HEK293 (cell line): ENCODE data around the gene TTC24.

Source experiments
- CTCF ChIA-PET: fragments of 350-600 bp; formaldehyde crosslinking; extraction: SDS; loops from one replicate; lab custom pipeline; 2021; ENCODE audit warnings: antibody characterized with exemption; lab: Yijun Ruan, JAX
- POLR2A ChIA-PET: fragments of 300-600 bp; formaldehyde crosslinking; extraction: SDS; loops from one replicate; lab custom pipeline; 2020; ENCODE audit warnings: antibody characterized with exemption, inconsistent platforms; lab: Yijun Ruan, JAX
- H3K27ac ChIP-seq: fragments of 200-500 bp; sonication (Bioruptor generic); 2 replicates; pipeline ENCODE4 v1.5.1; 2014; ENCODE audit warnings: low read depth, low read length, control low read depth, inconsistent platforms; ENCODE audit errors: extremely low read depth
- H3K36me3 ChIP-seq, 2 experiments: fragments of 200-500 bp in 1 of 2; sonication (Bioruptor generic) in 1 of 2; 1 replicate in 1 of 2; 2 replicates in 1 of 2; pipeline ENCODE4 v1.5.1; 2014 to 2017; ENCODE audit warnings: inconsistent platforms in 2 of 2, low read length in 2 of 2; ENCODE audit not compliant: control insufficient read depth in 2 of 2, insufficient read depth in 1 of 2
- H3K4me1 ChIP-seq: fragments of 200-500 bp; sonication (Bioruptor generic); 2 replicates; pipeline ENCODE4 v1.5.1; 2014; ENCODE audit warnings: mild to moderate bottlenecking, low read length, inconsistent platforms; ENCODE audit not compliant: control insufficient read depth, insufficient read depth
- H3K4me3 ChIP-seq: 2 replicates; pipeline ENCODE4 v1.5.1; 2011; ENCODE audit warnings: low read depth, mild to moderate bottlenecking, control low read depth, low read length, moderate library complexity
- H3K9me3 ChIP-seq: fragments of 200-500 bp; sonication (Bioruptor generic); 2 replicates; pipeline ENCODE4 v1.5.1; 2014; ENCODE audit warnings: low read depth, low read length, inconsistent platforms; ENCODE audit not compliant: control insufficient read depth, insufficient read depth
- GLIS1 ChIP-seq: fragments of 450-650 bp; formaldehyde crosslinking; IDR thresholded peaks from 2 replicates; pipeline ENCODE4 v1.5.1; 2016; ENCODE audit warnings: missing biosample characterization, missing genetic modification characterization
- KLF1 ChIP-seq: fragments of 450-650 bp; formaldehyde crosslinking; IDR thresholded peaks from 2 replicates; pipeline ENCODE4 v1.5.1; 2016; ENCODE audit warnings: missing biosample characterization, missing genetic modification characterization
- KLF16 ChIP-seq: fragments of 450-650 bp; formaldehyde crosslinking; IDR thresholded peaks from 2 replicates; pipeline ENCODE4 v1.5.1; 2017; ENCODE audit warnings: missing biosample characterization, missing genetic modification characterization
- SP7 ChIP-seq: fragments of 450-650 bp; formaldehyde crosslinking; IDR thresholded peaks from 2 replicates; pipeline ENCODE4 v1.5.1; 2016; ENCODE audit warnings: missing biosample characterization, missing genetic modification characterization
- WT1 ChIP-seq: fragments of 450-650 bp; formaldehyde crosslinking; IDR thresholded peaks from 2 replicates; pipeline ENCODE4 v1.5.1; 2016; ENCODE audit warnings: missing biosample characterization, missing genetic modification characterization
- ZBTB20 ChIP-seq: fragments of 450-650 bp; formaldehyde crosslinking; IDR thresholded peaks from 2 replicates; pipeline ENCODE4 v1.5.1; 2016; ENCODE audit warnings: missing biosample characterization, missing genetic modification characterization
- ZBTB8A ChIP-seq: fragments of 450-650 bp; formaldehyde crosslinking; IDR thresholded peaks from 2 replicates; pipeline ENCODE4 v1.5.1; 2016; ENCODE audit warnings: missing biosample characterization, missing genetic modification characterization
- ZEB2 ChIP-seq: fragments of 450-650 bp; formaldehyde crosslinking; IDR thresholded peaks from 2 replicates; pipeline ENCODE4 v1.5.1; 2016; ENCODE audit warnings: missing biosample characterization, missing genetic modification characterization
- ZFP3 ChIP-seq: fragments of 450-650 bp; formaldehyde crosslinking; IDR thresholded peaks from 2 replicates; pipeline ENCODE4 v1.5.1; 2016; ENCODE audit warnings: low read depth, missing biosample characterization, missing genetic modification characterization
- ZNF341 ChIP-seq: fragments of 450-650 bp; formaldehyde crosslinking; IDR thresholded peaks from 2 replicates; pipeline ENCODE4; 2016; ENCODE audit warnings: low read depth, missing biosample characterization, missing genetic modification characterization
- ZNF501 ChIP-seq: fragments of 450-650 bp; formaldehyde crosslinking; IDR thresholded peaks from 2 replicates; pipeline ENCODE4 v1.5.1; 2016; ENCODE audit warnings: missing biosample characterization, missing genetic modification characterization
- ZNF654 ChIP-seq: fragments of 450-650 bp; formaldehyde crosslinking; IDR thresholded peaks from 2 replicates; pipeline ENCODE4 v1.5.1; 2016; ENCODE audit warnings: low read depth, missing biosample characterization, missing genetic modification characterization
- ZNF785 ChIP-seq: fragments of 450-650 bp; formaldehyde crosslinking; IDR thresholded peaks from 2 replicates; pipeline ENCODE4 v1.5.1; 2016; ENCODE audit warnings: missing biosample characterization, missing genetic modification characterization
- TF ChIP-seq, protein P1 (sequence below): fragments of 450-650 bp; formaldehyde crosslinking; IDR thresholded peaks from 2 replicates; pipeline ENCODE4 v1.5.1; 2016; ENCODE audit warnings: missing biosample characterization, missing genetic modification characterization, borderline replicate concordance
- TF ChIP-seq, protein P2 (sequence below): fragments of 450-650 bp; formaldehyde crosslinking; IDR thresholded peaks from 2 replicates; pipeline ENCODE4 v1.5.1; 2016; ENCODE audit warnings: missing biosample characterization, missing genetic modification characterization
- TF ChIP-seq, protein P3 (sequence below): fragments of 450-650 bp; formaldehyde crosslinking; IDR thresholded peaks from 2 replicates; pipeline ENCODE4 v1.5.1; 2016; ENCODE audit warnings: missing biosample characterization, missing genetic modification characterization
- TF ChIP-seq, protein P4 (sequence below): fragments of 450-650 bp; formaldehyde crosslinking; IDR thresholded peaks from 2 replicates; pipeline ENCODE4 v1.5.1; 2017; ENCODE audit warnings: missing biosample characterization, missing genetic modification characterization
- TF ChIP-seq, protein P5 (sequence below): fragments of 450-650 bp; formaldehyde crosslinking; IDR thresholded peaks from 2 replicates; pipeline ENCODE4 v1.5.1; 2016; ENCODE audit warnings: missing biosample characterization, missing genetic modification characterization
- TF ChIP-seq, protein P6 (sequence below): fragments of 450-650 bp; formaldehyde crosslinking; IDR thresholded peaks from 2 replicates; pipeline ENCODE4 v1.5.1; 2016; ENCODE audit warnings: missing biosample characterization, missing genetic modification characterization
- TF ChIP-seq, protein P7 (sequence below): fragments of 450-650 bp; formaldehyde crosslinking; IDR thresholded peaks from 2 replicates; pipeline ENCODE4 v1.5.1; 2016; ENCODE audit warnings: missing biosample characterization, missing genetic modification characterization

Gene TTC24

DNA sequence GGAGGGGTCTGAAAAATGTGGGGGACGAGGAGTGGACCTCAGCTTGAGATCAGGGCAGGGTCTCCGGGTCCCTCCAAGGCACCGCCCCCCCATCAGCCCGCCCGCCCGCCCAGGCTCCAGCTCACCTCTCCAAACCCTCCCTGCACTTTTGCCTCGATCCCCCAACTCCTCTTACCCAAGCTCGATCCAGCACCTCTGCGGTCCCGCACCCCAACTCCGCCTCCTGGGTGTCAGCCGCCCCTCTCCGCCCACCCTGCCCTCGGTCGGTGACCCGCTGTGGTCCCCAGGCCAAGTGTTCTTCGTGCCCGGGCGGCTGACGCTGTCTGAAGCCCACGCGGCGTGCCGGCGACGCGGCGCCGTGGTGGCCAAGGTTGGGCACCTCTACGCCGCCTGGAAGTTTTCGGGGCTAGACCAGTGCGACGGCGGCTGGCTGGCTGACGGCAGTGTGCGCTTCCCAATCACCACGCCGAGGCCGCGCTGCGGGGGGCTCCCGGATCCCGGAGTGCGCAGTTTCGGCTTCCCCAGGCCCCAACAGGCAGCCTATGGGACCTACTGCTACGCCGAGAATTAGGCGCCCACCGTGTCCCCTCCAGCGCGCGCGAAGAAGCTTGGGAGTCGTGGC lies 45.4 kb downstream of the TTC24 start (continued):
- TF ChIP-seq, protein P1, sequence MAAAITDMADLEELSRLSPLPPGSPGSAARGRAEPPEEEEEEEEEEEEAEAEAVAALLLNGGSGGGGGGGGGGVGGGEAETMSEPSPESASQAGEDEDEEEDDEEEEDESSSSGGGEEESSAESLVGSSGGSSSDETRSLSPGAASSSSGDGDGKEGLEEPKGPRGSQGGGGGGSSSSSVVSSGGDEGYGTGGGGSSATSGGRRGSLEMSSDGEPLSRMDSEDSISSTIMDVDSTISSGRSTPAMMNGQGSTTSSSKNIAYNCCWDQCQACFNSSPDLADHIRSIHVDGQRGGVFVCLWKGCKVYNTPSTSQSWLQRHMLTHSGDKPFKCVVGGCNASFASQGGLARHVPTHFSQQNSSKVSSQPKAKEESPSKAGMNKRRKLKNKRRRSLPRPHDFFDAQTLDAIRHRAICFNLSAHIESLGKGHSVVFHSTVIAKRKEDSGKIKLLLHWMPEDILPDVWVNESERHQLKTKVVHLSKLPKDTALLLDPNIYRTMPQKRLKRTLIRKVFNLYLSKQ (tag by site-specific recombination), result no peak
- TF ChIP-seq, protein P2, sequence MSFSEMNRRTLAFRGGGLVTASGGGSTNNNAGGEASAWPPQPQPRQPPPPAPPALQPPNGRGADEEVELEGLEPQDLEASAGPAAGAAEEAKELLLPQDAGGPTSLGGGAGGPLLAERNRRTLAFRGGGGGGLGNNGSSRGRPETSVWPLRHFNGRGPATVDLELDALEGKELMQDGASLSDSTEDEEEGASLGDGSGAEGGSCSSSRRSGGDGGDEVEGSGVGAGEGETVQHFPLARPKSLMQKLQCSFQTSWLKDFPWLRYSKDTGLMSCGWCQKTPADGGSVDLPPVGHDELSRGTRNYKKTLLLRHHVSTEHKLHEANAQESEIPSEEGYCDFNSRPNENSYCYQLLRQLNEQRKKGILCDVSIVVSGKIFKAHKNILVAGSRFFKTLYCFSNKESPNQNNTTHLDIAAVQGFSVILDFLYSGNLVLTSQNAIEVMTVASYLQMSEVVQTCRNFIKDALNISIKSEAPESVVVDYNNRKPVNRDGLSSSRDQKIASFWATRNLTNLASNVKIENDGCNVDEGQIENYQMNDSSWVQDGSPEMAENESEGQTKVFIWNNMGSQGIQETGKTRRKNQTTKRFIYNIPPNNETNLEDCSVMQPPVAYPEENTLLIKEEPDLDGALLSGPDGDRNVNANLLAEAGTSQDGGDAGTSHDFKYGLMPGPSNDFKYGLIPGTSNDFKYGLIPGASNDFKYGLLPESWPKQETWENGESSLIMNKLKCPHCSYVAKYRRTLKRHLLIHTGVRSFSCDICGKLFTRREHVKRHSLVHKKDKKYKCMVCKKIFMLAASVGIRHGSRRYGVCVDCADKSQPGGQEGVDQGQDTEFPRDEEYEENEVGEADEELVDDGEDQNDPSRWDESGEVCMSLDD (tag by site-specific recombination), result peak; percentile 42
- TF ChIP-seq ZBTB20 (tag by site-specific recombination), result 0 out of 2 replicates have a peak, but pooled peaks have one; percentile 29

DNA sequence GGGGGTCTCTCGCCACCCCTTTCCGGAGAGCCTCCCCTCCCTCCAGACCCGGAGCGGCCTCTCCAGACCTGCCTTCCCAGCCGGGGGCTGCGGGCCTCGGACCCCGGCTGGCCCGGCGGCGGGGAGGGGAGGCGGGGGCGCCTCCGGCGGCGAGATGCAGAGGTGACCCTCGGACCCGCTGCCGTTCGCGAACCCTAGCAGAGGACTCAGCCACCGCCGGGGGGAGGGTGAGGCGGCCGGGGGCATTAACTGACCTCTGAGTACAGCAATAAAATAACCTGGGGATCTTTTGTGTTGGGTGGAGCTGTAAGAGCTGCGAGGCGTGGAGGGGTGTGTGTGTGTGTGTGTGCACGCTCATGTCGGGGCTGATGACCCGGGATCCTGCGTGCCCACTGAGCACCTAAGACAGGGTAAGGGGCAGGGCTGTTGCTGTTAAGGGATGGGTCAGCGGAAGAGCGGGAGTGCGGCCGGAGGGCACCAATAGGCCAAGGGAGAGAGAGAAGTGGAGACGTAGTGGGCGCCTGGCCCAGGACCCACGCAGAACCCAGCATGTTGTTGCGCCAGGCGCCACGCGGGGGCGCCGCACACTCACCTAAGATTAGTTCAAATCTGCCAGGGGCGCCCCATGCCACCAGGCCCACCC lies 46.0 kb downstream of the TTC24 start:
- ChIA-PET CTCF (interaction anchor here (0.6 to 14.1 kb wide), 14 partner anchors 11 to 427 kb away, joined by 3 to 294 read pairs (median 24); partner anchors contain the start of genes BCAN and NES), POLR2A (interaction anchor here (1.8 to 2.1 kb wide), 2 partner anchors 36 to 64 kb away, joined by 7 to 11 read pairs; no protein-coding TSS in a partner anchor)
- peak overlapping the region; percentile 26 for H3K4me3 ChIP-seq
- no peaks in the 10 kb centered on the region for H3K4me1 ChIP-seq
- no peak overlapping the region; the same call in 1 of the 2 replicates for H3K27ac ChIP-seq
- no peaks in the 10 kb centered on the region for H3K9me3 ChIP-seq
- H3K36me3 ChIP-seq, result no peaks in the 10 kb centered on the region
- peak; percentile 53 for TF ChIP-seq ZNF654 (tag by site-specific recombination)
- TF ChIP-seq, protein P3, sequence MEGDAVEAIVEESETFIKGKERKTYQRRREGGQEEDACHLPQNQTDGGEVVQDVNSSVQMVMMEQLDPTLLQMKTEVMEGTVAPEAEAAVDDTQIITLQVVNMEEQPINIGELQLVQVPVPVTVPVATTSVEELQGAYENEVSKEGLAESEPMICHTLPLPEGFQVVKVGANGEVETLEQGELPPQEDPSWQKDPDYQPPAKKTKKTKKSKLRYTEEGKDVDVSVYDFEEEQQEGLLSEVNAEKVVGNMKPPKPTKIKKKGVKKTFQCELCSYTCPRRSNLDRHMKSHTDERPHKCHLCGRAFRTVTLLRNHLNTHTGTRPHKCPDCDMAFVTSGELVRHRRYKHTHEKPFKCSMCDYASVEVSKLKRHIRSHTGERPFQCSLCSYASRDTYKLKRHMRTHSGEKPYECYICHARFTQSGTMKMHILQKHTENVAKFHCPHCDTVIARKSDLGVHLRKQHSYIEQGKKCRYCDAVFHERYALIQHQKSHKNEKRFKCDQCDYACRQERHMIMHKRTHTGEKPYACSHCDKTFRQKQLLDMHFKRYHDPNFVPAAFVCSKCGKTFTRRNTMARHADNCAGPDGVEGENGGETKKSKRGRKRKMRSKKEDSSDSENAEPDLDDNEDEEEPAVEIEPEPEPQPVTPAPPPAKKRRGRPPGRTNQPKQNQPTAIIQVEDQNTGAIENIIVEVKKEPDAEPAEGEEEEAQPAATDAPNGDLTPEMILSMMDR, result peak; percentile 88
- TF ChIP-seq, protein P4, sequence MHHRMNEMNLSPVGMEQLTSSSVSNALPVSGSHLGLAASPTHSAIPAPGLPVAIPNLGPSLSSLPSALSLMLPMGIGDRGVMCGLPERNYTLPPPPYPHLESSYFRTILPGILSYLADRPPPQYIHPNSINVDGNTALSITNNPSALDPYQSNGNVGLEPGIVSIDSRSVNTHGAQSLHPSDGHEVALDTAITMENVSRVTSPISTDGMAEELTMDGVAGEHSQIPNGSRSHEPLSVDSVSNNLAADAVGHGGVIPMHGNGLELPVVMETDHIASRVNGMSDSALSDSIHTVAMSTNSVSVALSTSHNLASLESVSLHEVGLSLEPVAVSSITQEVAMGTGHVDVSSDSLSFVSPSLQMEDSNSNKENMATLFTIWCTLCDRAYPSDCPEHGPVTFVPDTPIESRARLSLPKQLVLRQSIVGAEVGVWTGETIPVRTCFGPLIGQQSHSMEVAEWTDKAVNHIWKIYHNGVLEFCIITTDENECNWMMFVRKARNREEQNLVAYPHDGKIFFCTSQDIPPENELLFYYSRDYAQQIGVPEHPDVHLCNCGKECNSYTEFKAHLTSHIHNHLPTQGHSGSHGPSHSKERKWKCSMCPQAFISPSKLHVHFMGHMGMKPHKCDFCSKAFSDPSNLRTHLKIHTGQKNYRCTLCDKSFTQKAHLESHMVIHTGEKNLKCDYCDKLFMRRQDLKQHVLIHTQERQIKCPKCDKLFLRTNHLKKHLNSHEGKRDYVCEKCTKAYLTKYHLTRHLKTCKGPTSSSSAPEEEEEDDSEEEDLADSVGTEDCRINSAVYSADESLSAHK, result no peak
- TF ChIP-seq, protein P5, sequence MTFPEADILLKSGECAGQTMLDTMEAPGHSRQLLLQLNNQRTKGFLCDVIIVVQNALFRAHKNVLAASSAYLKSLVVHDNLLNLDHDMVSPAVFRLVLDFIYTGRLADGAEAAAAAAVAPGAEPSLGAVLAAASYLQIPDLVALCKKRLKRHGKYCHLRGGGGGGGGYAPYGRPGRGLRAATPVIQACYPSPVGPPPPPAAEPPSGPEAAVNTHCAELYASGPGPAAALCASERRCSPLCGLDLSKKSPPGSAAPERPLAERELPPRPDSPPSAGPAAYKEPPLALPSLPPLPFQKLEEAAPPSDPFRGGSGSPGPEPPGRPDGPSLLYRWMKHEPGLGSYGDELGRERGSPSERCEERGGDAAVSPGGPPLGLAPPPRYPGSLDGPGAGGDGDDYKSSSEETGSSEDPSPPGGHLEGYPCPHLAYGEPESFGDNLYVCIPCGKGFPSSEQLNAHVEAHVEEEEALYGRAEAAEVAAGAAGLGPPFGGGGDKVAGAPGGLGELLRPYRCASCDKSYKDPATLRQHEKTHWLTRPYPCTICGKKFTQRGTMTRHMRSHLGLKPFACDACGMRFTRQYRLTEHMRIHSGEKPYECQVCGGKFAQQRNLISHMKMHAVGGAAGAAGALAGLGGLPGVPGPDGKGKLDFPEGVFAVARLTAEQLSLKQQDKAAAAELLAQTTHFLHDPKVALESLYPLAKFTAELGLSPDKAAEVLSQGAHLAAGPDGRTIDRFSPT, result peak; percentile 93
- peak; percentile 45; the same call in 1 of the 2 replicates for TF ChIP-seq ZNF501 (tag by site-specific recombination)
- peak; percentile 66 for TF ChIP-seq ZEB2
- no peak for TF ChIP-seq ZFP3
- TF ChIP-seq, protein P6, sequence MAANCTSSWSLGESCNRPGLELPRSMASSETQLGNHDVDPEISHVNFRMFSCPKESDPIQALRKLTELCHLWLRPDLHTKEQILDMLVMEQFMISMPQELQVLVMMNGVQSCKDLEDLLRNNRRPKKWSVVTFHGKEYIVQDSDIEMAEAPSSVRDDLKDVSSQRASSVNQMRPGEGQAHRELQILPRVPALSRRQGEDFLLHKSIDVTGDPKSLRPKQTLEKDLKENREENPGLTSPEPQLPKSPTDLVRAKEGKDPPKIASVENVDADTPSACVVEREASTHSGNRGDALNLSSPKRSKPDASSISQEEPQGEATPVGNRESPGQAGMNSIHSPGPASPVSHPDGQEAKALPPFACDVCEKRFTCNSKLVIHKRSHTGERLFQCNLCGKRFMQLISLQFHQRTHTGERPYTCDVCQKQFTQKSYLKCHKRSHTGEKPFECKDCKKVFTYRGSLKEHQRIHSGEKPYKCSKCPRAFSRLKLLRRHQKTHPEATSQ, result 0 out of 2 replicates have a peak, but pooled peaks have one; percentile 34
- TF ChIP-seq KLF1 (tag by site-specific recombination), result peak; percentile 50
- peak; percentile 50; the same call in 1 of the 2 replicates for TF ChIP-seq ZNF341 (tag by site-specific recombination)
- TF ChIP-seq ZBTB8A (tag by site-specific recombination), result peak; percentile 43; the same call in 1 of the 2 replicates
- TF ChIP-seq, protein P7, sequence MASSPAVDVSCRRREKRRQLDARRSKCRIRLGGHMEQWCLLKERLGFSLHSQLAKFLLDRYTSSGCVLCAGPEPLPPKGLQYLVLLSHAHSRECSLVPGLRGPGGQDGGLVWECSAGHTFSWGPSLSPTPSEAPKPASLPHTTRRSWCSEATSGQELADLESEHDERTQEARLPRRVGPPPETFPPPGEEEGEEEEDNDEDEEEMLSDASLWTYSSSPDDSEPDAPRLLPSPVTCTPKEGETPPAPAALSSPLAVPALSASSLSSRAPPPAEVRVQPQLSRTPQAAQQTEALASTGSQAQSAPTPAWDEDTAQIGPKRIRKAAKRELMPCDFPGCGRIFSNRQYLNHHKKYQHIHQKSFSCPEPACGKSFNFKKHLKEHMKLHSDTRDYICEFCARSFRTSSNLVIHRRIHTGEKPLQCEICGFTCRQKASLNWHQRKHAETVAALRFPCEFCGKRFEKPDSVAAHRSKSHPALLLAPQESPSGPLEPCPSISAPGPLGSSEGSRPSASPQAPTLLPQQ, result 0 out of 2 replicates have a peak, but pooled peaks have one; percentile 11
- TF ChIP-seq WT1 (tag by site-specific recombination), result peak; percentile 13; the same call in 1 of the 2 replicates
- TF ChIP-seq GLIS1 (tag by site-specific recombination), result peak; percentile 4; the same call in 1 of the 2 replicates
- TF ChIP-seq ZNF785 (tag by site-specific recombination), result 0 out of 2 replicates have a peak, but pooled peaks have one; percentile 12
- TF ChIP-seq SP7, result peak; percentile 47; the same call in 1 of the 2 replicates
- no peak for TF ChIP-seq KLF16 (tag by site-specific recombination)
